ENCODE measurements around the gene OR51F1. TPM values are rescaled to one million over a fixed set of nuclear protein-coding genes. Genes with fewer than 3 reads are reported as not detected.
"Not testable (repeated sequence)": the region's sequence is repeated elsewhere in the genome, so short reads cannot be mapped to it uniquely, and the experiment has no call there.

The OR51F1 gene
- total and polyA plus RNA-seq, 4 donors = not detected

DNA sequence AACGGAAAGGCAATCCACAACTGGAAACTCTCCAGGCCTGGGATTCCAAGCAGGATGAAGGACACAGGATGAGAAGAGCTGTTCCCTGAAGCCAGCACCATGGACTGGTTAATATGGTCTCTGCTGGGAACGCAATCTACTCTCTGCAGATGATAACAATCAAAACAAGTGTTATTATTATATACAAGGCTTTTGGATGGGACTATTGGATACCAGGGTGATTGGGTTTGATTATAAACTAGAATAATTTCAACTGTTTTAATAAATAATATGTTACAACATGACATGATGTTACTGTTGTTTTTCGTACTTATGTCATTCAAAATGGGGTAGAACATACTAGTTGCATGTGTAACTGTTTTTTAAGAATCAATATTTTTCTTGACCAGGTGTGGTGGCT, 34.5 kb upstream of the OR51F1 start, which contains the start of gene OR52R1:
OR52R1 (minus strand) TSS at position 101 of the 400 bp plus-strand sequence; CDS start at position 101, 0 bp downstream.
- WGBS, 2 donors = 77 to 87% methylated on average over 3 of the region's 3 CpGs
- no peak within 1 kb of the TSS for H3K9ac ChIP-seq (ENCODE audit: insufficient read depth in 1 of 2, low read length in 2 of 2)
- no peak within 1 kb of the TSS for H3K4me3 ChIP-seq
- TF ChIP-seq, protein P1, sequence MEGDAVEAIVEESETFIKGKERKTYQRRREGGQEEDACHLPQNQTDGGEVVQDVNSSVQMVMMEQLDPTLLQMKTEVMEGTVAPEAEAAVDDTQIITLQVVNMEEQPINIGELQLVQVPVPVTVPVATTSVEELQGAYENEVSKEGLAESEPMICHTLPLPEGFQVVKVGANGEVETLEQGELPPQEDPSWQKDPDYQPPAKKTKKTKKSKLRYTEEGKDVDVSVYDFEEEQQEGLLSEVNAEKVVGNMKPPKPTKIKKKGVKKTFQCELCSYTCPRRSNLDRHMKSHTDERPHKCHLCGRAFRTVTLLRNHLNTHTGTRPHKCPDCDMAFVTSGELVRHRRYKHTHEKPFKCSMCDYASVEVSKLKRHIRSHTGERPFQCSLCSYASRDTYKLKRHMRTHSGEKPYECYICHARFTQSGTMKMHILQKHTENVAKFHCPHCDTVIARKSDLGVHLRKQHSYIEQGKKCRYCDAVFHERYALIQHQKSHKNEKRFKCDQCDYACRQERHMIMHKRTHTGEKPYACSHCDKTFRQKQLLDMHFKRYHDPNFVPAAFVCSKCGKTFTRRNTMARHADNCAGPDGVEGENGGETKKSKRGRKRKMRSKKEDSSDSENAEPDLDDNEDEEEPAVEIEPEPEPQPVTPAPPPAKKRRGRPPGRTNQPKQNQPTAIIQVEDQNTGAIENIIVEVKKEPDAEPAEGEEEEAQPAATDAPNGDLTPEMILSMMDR (IDR thresholded peaks at IDR 0.05; ENCODE audit: control extremely low read depth, extremely low read depth) = no peak
- ATAC-seq (ENCODE audit: insufficient read depth, low FRiP score) (no peak), DNase-seq (no peak)
- H3K27ac ChIP-seq (ENCODE audit: low read depth in 1 of 2, low read length in 1 of 2) = no peak within 1 kb of the TSS
- no peaks in the 10 kb centered on the region for H3K4me1 ChIP-seq (ENCODE audit: control insufficient read depth in 5 of 5, insufficient read depth in 5 of 5, low read length in 5 of 5)
- no peaks in the 10 kb centered on the region for H3K27me3 ChIP-seq (ENCODE audit: control insufficient read depth in 3 of 3, insufficient read depth in 3 of 3, low read length in 2 of 3)
- H3K36me3 ChIP-seq (ENCODE audit: control insufficient read depth in 4 of 4, insufficient read depth in 4 of 4, low read length in 4 of 4) = no peaks in the 10 kb centered on the region
- peaks cover 0 to 3% (median 0%) of the 10 kb centered on the region in 4 donors for H3K9me3 ChIP-seq (ENCODE audit: control insufficient read depth in 4 of 4, insufficient read depth in 3 of 4, low read length in 3 of 4)

DNA sequence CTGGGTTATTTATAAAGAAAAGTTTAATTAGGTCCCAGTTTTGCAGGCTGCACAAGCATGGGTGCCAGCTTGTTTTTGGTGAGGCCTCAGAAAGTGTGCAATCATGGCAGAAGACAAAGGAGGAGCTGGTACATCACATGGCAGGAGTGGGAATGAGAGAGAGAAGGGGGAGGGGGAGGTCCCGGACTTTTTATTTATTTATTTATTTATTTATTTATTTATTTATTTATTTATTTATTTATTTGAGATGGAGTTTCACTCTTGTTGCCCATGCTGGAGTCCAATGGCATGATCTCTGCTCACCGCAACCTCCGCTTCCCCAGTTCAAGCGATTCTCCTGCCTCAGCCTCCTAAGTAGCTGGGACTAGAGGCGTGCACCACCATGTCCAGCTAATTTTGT, 31.6 kb upstream of the OR51F1 start:
- DNase-seq; H3K9me3 ChIP-seq (ENCODE audit: control insufficient read depth in 4 of 4, insufficient read depth in 3 of 4, low read length in 3 of 4); H3K4me1 ChIP-seq (ENCODE audit: control insufficient read depth in 5 of 5, insufficient read depth in 5 of 5, low read length in 5 of 5); H3K27me3 ChIP-seq (ENCODE audit: control insufficient read depth in 3 of 3, insufficient read depth in 3 of 3, low read length in 2 of 3); H3K36me3 ChIP-seq (ENCODE audit: control insufficient read depth in 4 of 4, insufficient read depth in 4 of 4, low read length in 4 of 4); H3K27ac ChIP-seq (ENCODE audit: low read depth in 1 of 2, low read length in 1 of 2); H3K4me3 ChIP-seq; H3K9ac ChIP-seq (ENCODE audit: insufficient read depth in 1 of 2, low read length in 2 of 2); ATAC-seq (ENCODE audit: insufficient read depth, low FRiP score): not testable (repeated sequence)
- 65 to 87% methylated on average over 5 of the region's 5 CpGs for whole genome bisulfite sequencing, 2 donors

DNA sequence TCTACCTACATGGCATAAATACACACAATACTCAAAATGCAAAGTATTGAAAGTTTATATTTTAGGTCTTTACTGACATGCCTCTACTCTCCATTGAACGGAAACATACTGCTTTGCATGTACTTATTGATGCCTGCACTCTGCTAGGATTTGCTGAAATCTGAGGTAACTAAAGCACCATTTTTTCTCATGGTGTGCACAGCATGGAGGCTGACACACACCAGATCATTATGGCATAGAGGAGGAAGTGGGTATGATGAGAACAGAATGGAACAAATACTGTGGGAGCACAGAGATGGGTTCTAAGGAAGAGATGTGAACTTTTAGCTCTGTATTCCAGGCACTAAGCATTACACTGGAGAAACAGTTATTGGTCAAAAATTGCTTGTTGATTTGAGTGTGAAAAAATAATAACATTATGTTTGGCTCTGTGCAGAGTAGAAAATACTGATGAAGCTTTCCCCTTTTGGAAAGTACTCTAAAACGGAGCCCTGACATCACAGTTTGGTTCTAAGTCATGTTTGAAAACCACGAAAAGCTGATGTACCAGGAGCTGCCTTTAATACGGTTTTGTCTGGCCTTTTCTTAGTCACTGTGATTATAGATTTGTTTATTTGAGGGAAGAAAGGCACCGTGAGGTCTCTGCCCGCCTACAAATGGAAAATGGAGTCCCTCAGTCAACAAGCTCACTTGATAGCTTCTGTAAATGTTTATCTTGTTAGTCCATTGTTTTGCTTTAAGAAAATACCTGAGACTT, 28.9 kb upstream of the OR51F1 start:
- TF ChIP-seq, protein P1 (IDR thresholded peaks at IDR 0.05; ENCODE audit: control extremely low read depth, extremely low read depth) = no peak
- Histone ChIP-seq H3K9me3 (ENCODE audit: control insufficient read depth in 4 of 4, insufficient read depth in 3 of 4, low read length in 3 of 4) (peaks cover 0 to under 1% (median 0%) of the 10 kb centered on the region in 4 donors), H3K9ac (ENCODE audit: insufficient read depth in 1 of 2, low read length in 2 of 2) (no peak overlapping the region), H3K36me3 (ENCODE audit: control insufficient read depth in 4 of 4, insufficient read depth in 4 of 4, low read length in 4 of 4) (no peaks in the 10 kb centered on the region), H3K4me3 (no peak overlapping the region), H3K27ac (ENCODE audit: low read depth in 1 of 2, low read length in 1 of 2) (no peak overlapping the region), H3K4me1 (ENCODE audit: control insufficient read depth in 5 of 5, insufficient read depth in 5 of 5, low read length in 5 of 5) (no peaks in the 10 kb centered on the region), H3K27me3 (ENCODE audit: control insufficient read depth in 3 of 3, insufficient read depth in 3 of 3, low read length in 2 of 3) (no peaks in the 10 kb centered on the region)
- 62 to 76% methylated on average over 6 of the region's 6 CpGs for WGBS, 2 donors
- ATAC-seq (ENCODE audit: insufficient read depth, low FRiP score) (no peak), DNase-seq (no peak)

- no peaks in the 10 kb centered on the region for H3K4me1 ChIP-seq (ENCODE audit: control insufficient read depth in 5 of 5, insufficient read depth in 5 of 5, low read length in 5 of 5)
- H3K9me3 ChIP-seq (ENCODE audit: control insufficient read depth in 4 of 4, insufficient read depth in 3 of 4, low read length in 3 of 4) = no peaks in the 10 kb centered on the region
- TF ChIP-seq, protein P1 (IDR thresholded peaks at IDR 0.05; ENCODE audit: control extremely low read depth, extremely low read depth) = no peak
- H3K9ac ChIP-seq (ENCODE audit: insufficient read depth in 1 of 2, low read length in 2 of 2) = no peak overlapping the region
- no peak overlapping the region for H3K4me3 ChIP-seq
- ATAC-seq (ENCODE audit: insufficient read depth, low FRiP score) (no peak), DNase-seq (no peak)
- no peaks in the 10 kb centered on the region for H3K36me3 ChIP-seq (ENCODE audit: control insufficient read depth in 4 of 4, insufficient read depth in 4 of 4, low read length in 4 of 4)
- no peak overlapping the region for H3K27ac ChIP-seq (ENCODE audit: low read depth in 1 of 2, low read length in 1 of 2)
- 23 to 24% methylated on average over 2 of the region's 2 CpGs for WGBS, 2 donors
- no peaks in the 10 kb centered on the region for H3K27me3 ChIP-seq (ENCODE audit: control insufficient read depth in 3 of 3, insufficient read depth in 3 of 3, low read length in 2 of 3)
Observed at GRCh38 chr11:4797206-4797605, 27.5 kb upstream of the OR51F1 start.

Measured in lung (tissue), 12 donors.